Measurements from ENCODE around the gene MRPS10.
"Not testable (repeated sequence)": the region's sequence is repeated elsewhere in the genome, so short reads cannot be mapped to it uniquely, and the experiment has no call there.

The MRPS10 gene

DNA sequence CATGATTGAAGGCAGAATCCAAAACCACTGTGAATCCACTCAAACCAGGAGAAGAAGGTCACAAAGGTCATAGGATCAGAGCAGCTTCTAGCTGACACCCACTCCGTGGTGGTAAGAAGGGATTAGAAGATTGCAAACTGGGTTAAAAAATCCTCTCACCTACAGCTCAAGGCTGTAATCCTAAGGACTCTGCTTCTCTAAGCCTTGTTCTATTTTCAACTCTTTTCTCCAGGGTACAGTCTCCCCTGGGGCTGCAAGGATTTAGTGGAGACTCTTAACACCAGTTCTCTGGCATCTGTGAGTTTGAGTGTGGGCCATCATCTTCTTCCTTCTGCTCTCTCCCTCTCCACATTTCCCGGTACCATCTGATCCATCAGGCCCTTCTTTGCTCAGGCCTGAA lies 44.6 kb downstream of the MRPS10 start, which contains the start of gene GUCA1A:
Gene GUCA1A, plus strand, starts transcription at position 264 of the 400 bp plus-strand sequence. CDS start 250 bp downstream, outside the sequence.
- no peak for DNase-seq

DNA sequence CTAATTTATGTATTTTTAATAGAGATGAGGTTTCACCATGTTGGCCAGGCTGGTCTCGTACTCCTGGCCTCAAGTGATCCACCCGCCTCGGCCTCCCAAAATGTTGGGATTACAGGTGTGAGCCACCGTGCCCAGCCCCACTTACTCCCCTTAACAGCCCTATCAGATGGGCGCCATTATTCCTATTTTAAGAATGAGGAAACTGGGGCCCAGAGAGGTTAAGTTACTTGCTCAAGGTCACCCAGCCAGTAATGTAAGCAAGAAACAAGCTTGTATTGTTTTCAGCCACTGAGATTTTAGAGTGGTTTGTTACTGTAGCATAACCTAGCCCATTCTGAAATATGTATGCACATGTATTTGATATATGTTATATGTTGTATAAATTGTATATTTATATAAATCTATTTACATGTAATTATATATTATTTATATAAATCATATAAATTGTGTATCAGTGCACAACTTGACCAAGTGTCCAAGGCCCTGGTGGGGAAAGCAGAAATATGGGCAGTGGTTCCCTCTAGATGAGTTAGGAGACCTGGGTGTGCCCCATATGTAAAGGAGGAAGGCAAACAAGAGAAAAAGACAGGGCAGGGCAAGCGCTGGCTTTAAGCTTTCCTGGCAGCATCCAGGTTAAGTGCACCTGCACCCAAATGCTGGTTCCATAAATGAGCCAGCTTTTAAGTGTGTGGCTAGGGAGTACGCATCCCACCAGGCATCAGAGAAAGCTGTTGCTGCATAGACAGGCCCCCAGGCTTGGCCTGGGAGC lies 45.7 kb downstream of the MRPS10 start:
- DNase-seq, result no peak

DNA sequence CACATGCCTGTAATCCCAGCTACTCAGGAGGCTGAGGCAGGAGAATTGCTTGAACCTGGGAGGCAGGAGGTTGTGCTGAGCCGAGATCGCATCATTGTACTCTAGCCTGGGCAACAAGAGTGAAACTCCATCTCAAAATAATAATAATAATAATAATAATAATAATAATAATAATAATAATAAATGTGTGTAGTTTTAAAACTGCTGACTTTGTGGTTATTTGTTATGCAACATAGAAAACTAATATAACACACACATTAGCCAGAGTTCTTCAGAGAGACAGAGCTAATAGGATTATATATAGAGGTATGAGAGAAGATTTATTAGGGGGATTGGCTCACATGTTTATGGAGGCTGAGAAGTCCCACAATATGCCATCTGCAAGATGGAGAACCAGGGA lies 47.9 kb downstream of the MRPS10 start:
- DNase-seq, result not testable (repeated sequence)

DNA sequence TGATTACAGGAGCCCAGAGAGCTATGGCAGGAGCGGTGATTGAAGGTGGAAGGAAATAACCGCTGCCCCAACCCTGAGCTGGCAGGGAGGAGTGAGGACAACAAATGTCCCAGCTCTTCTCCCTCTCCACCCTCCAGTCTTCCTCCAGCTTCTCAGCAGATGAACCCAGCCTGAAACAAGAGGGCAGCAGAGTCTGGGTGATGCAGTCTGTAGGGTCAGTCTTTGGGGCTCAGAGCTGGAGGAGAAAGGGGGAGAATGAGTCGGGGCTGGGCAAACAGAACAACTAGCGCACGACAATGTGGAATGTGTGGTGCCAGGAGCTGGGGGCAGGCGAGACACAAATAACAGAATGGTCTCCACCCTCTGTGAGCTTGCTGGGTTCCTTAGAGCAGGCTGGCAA lies 49.0 kb downstream of the MRPS10 start:
- no peak for DNase-seq

DNA sequence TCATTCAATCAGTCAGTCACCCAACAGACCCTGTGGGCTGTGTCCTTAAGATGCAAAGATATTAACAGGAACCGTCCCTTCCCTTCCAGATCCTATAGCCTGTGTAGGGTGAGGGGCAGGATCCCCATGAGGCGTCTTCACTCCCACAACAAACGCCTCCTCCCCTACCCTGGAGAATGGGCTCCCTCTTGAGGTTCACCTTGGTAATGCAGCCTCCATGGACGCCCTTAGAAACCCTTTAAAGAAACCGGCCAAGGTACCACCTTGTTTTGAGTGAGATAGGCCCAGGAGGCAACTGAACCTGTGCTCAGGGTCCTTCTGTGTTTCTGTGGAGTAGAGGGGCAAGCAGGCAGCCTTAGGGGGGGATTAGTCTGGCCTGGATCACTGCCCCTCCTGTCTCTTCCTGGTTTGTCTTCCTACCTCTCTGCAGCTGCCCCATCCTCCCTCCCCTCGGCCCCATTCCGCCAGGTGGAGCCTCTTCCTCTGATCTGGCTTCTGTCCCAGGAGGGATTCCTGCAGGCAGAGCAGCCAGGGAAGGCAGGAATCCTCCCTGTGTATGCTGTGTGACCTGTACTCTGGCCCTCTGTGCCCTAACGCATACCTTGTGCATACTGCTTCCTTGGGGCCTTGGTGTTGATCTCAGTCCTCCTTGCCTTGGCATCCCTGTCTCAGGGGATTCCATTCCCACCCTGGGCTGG lies 51.1 kb downstream of the MRPS10 start:
- peak; percentile 50 for DNase-seq

DNA sequence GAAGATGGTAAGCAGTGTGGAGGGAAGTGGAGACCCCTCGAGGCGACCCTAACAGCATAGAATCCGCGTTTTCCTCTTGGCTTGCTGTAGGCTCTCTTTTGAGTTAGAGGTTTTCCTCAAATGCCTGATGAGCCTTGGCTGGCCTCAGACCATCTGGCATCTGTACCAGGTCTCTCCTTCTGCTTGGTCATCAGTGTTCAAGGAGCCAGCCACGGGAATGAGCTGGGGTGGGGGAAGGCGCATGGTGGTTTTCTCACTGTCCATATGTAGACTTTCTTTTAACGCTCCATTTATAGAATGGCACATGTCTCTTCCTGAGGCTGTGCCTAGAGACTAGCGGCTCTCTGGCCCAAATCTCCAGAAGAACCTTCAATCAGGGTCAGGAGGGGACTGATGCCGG lies 52.6 kb downstream of the MRPS10 start:
- DNase-seq, result no peak

DNA sequence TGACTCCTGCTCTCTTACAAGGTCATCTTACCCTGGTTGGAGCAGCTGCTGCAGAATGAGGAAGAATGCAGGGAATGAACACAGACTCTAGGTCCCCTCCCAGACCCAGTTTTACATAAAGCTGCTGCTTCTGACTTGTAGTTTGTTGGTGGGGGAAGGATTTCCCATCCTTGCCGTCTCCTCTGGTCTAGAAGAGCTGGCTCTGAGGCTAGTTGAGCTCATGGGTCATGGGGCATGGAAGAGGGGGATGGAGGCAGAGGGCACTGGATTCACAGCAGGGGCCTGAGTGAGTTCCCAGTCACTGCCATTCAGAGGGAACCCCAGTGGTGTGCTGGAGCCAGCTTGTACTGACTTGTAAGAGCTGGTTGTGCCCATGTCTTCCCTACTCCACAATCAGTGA lies 53.7 kb downstream of the MRPS10 start:
- no peak for DNase-seq

DNA sequence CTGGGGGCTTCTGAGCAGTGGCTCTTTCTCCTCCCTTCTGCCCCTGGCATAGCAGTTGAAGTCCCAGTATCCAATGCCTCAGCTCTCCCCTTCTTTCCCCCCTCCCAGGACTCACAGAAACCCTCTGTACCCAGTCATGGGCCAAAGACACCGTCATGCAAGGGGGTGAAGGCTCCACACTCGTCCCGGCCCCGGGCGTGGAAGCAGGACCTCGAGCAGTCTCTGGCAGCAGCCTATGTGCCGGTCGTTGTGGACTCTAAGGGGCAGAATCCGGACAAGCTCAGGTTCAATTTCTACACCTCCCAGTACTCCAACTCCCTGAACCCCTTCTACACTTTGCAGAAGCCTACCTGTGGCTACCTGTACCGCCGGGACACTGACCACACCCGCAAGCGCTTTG lies 54.8 kb downstream of the MRPS10 start:
- DNase-seq, result no peak

DNA sequence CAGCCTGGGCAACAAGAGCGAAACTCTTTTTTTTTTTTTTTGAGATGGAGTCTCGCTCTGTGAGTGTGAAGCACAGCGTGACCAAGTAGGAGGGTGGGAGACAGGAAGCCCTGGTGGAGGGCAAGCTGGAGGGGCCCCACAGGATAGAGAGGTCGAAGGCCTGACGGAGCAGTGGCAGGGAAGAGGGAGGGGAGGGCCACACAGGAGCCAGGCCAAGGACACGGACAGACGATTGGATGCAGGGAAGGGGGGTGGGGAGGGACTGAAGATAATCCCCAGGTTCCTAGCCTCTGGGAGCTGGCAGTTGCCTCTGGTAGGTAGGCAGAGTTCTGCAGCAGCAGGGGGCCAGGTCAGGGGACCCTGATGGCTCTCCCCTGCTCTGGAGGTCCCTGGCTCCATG lies 55.3 kb downstream of the MRPS10 start:
- DNase-seq, result no peak

DNA sequence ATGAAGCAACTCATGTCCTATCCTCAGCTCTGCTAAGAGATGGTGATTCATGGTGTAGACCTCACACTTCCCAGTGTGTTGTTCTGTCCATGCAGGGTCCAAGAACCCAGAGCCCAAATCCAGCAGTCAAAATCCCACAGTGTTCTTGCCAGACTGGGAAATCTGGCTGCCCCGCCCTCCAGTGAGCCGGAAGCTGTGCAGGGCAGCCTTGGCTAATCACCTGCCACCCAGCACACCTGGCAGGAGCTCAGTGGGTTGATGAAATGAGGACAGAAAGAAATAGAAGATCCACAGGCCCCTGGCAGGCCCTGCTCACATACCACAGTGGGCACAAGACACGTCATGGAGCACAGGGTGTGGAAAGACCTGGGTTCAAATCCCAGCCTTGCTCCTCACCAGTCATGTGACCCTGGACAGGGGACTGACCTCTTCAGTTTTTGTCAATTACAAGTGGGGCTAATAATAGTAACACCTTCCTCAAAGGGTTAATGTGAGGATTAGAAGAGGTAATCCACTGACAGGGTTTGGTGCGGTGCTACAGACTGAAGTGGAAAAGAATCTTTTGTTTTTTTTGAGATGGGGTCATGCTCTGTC lies 58.1 kb downstream of the MRPS10 start:
- no peak for DNase-seq

DNA sequence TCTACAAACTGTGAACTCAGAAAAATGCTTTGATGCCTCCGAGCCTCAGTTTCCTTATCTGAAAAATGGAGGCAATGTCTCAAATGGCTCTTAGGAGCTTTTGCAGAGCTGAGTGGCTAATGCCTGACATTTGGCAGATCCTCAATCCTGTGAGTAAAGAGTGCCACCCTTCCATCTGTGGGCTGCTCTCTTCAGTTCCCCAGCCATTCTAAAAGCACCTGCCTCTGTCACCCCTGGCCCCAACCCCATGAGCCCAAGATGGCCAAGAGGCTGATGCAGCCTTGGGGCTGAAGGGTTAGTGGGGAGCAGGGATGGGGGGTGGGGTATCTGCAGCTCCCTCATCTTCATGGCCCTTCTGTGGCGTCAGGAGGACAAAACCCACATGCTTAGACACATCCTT lies 59.0 kb downstream of the MRPS10 start:
- no peak for DNase-seq

DNA sequence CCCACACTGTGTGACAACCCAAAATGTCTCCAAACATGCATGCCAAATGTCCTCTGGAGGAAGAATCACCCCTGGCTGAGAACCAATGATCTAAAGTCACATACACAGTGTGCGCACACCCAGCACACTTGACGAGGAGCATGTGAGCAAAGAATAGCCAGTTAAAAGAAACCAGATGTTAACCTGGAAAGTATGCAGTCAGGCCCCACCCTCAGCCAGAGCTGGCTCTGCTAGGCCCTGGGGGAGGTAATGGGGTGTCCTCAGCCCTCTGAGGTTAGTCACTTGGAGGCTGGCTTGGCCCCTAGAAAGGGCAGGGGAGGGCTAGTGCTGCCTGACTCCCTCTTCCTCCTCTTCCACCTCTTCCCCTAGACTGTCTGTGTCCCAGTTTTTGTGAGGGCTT lies 59.6 kb downstream of the MRPS10 start:
- no peak for DNase-seq

Data from stimulated activated naive CD4-positive, alpha-beta T cell treated with Interleukin-2 at 50 U/mL for 16 hours (primary cell).